ENCODE measurements around the gene KCNJ9. TPM values are rescaled to one million over a fixed set of nuclear protein-coding genes. Genes with fewer than 3 reads are reported as not detected.

Gene KCNJ9
- total and polyA plus RNA-seq, 2 of the 13 experiments (the other 11 are each of a cell fraction or from before 2014, with no cell fraction given): not detected

- TF ChIP-seq, protein P1, sequence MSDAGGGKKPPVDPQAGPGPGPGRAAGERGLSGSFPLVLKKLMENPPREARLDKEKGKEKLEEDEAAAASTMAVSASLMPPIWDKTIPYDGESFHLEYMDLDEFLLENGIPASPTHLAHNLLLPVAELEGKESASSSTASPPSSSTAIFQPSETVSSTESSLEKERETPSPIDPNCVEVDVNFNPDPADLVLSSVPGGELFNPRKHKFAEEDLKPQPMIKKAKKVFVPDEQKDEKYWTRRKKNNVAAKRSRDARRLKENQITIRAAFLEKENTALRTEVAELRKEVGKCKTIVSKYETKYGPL (CRISPR knock-in tag; IDR thresholded peaks at IDR 0.05): peak; percentile 100
- no peak for TF ChIP-seq RBM39 (IDR thresholded peaks at IDR 0.05; ENCODE audit: low read depth, low read length, poor library complexity, severe bottlenecking)
- no peak for TF ChIP-seq FIP1L1 (IDR thresholded peaks at IDR 0.05; ENCODE audit: borderline replicate concordance, insufficient read depth, low read depth, low read length)
- no peak for TF ChIP-seq ZBTB8A (CRISPR knock-in tag; IDR thresholded peaks at IDR 0.05; ENCODE audit: borderline replicate concordance, low read depth)
- peak; percentile 59; the same call in 1 of the 2 replicates for TF ChIP-seq ZNF709 (CRISPR knock-in tag; IDR thresholded peaks at IDR 0.05)
- TF ChIP-seq AGO1 (IDR thresholded peaks at IDR 0.05; ENCODE audit: low read depth, low read length, poor library complexity, severe bottlenecking): no peak
- TF ChIP-seq, protein P2, sequence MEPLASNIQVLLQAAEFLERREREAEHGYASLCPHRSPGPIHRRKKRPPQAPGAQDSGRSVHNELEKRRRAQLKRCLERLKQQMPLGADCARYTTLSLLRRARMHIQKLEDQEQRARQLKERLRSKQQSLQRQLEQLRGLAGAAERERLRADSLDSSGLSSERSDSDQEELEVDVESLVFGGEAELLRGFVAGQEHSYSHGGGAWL (CRISPR knock-in tag; IDR thresholded peaks at IDR 0.05): no peak; the same call in 1 of the 2 replicates
- no peak for TF ChIP-seq GZF1 (CRISPR knock-in tag; IDR thresholded peaks at IDR 0.05)
- TF ChIP-seq ZNF780A (CRISPR knock-in tag; IDR thresholded peaks at IDR 0.05): no peak
- peak; percentile 55; the same call in 1 of the 2 replicates for TF ChIP-seq TARDBP (CRISPR knock-in tag; IDR thresholded peaks at IDR 0.05)
- TF ChIP-seq, protein P3, sequence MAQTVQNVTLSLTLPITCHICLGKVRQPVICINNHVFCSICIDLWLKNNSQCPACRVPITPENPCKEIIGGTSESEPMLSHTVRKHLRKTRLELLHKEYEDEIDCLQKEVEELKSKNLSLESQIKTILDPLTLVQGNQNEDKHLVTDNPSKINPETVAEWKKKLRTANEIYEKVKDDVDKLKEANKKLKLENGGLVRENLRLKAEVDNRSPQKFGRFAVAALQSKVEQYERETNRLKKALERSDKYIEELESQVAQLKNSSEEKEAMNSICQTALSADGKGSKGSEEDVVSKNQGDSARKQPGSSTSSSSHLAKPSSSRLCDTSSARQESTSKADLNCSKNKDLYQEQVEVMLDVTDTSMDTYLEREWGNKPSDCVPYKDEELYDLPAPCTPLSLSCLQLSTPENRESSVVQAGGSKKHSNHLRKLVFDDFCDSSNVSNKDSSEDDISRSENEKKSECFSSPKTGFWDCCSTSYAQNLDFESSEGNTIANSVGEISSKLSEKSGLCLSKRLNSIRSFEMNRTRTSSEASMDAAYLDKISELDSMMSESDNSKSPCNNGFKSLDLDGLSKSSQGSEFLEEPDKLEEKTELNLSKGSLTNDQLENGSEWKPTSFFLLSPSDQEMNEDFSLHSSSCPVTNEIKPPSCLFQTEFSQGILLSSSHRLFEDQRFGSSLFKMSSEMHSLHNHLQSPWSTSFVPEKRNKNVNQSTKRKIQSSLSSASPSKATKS (CRISPR knock-in tag; IDR thresholded peaks at IDR 0.05): no peak
- peak; percentile 80 for TF ChIP-seq XRCC5 (optimal IDR thresholded peaks at IDR 0.05; ENCODE audit: low read length)
- TF ChIP-seq CENPT (CRISPR knock-in tag; IDR thresholded peaks at IDR 0.05; ENCODE audit: low read depth): no peak
- TF ChIP-seq ZNF263 (CRISPR knock-in tag; IDR thresholded peaks at IDR 0.05): peak; percentile 45; the same call in 1 of the 2 replicates
- no peak for TF ChIP-seq RBFOX2 (IDR thresholded peaks at IDR 0.05; ENCODE audit: low read depth, low read length)
- no peak for TF ChIP-seq ZNF543 (CRISPR knock-in tag; IDR thresholded peaks at IDR 0.05)
- TF ChIP-seq KDM2A (CRISPR knock-in tag; IDR thresholded peaks at IDR 0.05; ENCODE audit: borderline replicate concordance, low read depth): peak; percentile 60
- no peak for TF ChIP-seq SMARCC2 (IDR thresholded peaks at IDR 0.05)
- TF ChIP-seq ELK4 (CRISPR knock-in tag; IDR thresholded peaks at IDR 0.05; ENCODE audit: borderline replicate concordance): no peak
- no peak for TF ChIP-seq PHF8 (CRISPR knock-in tag; IDR thresholded peaks at IDR 0.05)
- TF ChIP-seq, protein P4, sequence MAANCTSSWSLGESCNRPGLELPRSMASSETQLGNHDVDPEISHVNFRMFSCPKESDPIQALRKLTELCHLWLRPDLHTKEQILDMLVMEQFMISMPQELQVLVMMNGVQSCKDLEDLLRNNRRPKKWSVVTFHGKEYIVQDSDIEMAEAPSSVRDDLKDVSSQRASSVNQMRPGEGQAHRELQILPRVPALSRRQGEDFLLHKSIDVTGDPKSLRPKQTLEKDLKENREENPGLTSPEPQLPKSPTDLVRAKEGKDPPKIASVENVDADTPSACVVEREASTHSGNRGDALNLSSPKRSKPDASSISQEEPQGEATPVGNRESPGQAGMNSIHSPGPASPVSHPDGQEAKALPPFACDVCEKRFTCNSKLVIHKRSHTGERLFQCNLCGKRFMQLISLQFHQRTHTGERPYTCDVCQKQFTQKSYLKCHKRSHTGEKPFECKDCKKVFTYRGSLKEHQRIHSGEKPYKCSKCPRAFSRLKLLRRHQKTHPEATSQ (CRISPR knock-in tag; IDR thresholded peaks at IDR 0.05; ENCODE audit: borderline replicate concordance): no peak
- no peak for TF ChIP-seq SATB2 (CRISPR knock-in tag; IDR thresholded peaks at IDR 0.05)
- TF ChIP-seq SP2 (CRISPR knock-in tag; IDR thresholded peaks at IDR 0.05): no peak
These were observed 19.8 kb downstream of the KCNJ9 start (continued) for GRCh38 chr1:160101037-160101716.
